GM18870 (cell line): ENCODE data around the gene KISS1.

Experiments used
- ATAC-seq: cut with Tn5 transposase; IDR thresholded peaks from one replicate; pipeline ENCODE4 v1.9.1; 2021; ENCODE audit warnings: moderate library complexity; ENCODE audit not compliant: unreplicated experiment

KISS1 gene

DNA sequence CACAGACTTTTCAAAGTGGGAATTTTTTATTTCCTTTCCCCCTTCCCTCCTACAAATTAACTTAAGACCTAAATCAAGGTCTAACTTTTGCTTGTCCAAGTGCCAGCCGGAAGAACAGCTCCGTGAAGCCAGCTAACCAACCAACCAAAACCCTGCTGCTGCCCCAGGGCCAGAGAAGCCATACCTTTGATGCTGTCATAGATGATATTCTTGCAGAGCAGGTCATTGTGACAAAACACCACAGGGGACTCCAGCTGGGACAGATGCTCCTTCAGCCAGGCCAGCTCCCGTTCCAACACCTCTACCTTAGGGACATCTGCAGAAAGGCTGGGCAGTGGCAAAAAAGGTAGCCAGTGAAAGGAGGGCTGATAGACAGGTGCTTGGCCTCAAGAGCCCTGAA lies 55.2 kb downstream of the KISS1 start:
- ATAC-seq: no peak
